Measurements from ENCODE around the gene SAP30BP. TPM values are rescaled to one million over a fixed set of nuclear protein-coding genes. Genes with fewer than 3 reads are reported as not detected.

Gene SAP30BP
- total and polyA plus RNA-seq, 2 donors (not counting 3 experiments of a cell fraction or from before 2014, with no cell fraction given), result 116 to 151 TPM

GRCh38 chr17:75724016-75725003 is 57.2 kb downstream of the SAP30BP start:
- Histone ChIP-seq H3K4me1 (ENCODE audit: control insufficient read depth, extremely low read depth, insufficient read depth, low read length) (peaks cover 2% of the 10 kb centered on the region), H3K36me3 (ENCODE audit: control insufficient read depth in 2 of 2, extremely low read depth in 1 of 2, insufficient read depth in 2 of 2, low read length in 2 of 2) (no peaks in the 10 kb centered on the region), H3K79me2 (ENCODE audit: control insufficient read depth, insufficient read depth, low read length) (no peaks in the 10 kb centered on the region), H3K9me3 (replicated peaks; ENCODE audit: control insufficient read depth, insufficient read depth, low read length) (no peaks in the 10 kb centered on the region), H3K9me1 (replicated peaks; ENCODE audit: control insufficient read depth, extremely low read depth, insufficient read depth, low read length) (no peaks in the 10 kb centered on the region), H3K4me3 (replicated peaks in 1 of 3; ENCODE audit: insufficient read depth in 1 of 3, low read depth in 1 of 3, low read length in 3 of 3) (no peak overlapping the region), H3K9ac (replicated peaks; ENCODE audit: extremely low read depth, insufficient read depth, low read length) (no peak overlapping the region), H3K27ac (ENCODE audit: insufficient read depth, low read depth, low read length) (no peak overlapping the region), H3K27me3 (ENCODE audit: control insufficient read depth in 2 of 2, insufficient read depth in 2 of 2, low read length in 2 of 2) (peaks cover 6 to 9% of the 10 kb centered on the region in 2 experiments), H4K20me1 (replicated peaks; ENCODE audit: control insufficient read depth, extremely low read depth, insufficient read depth, low read length) (no peaks in the 10 kb centered on the region), H2AFZ (ENCODE audit: low read depth, low read length) (no peak overlapping the region), H3K4me2 (ENCODE audit: insufficient read depth, low read length) (no peak overlapping the region)
- dilution Hi-C loops (cut with MboI; ENCODE audit: extremely low pct_ligation_motif_present, low sequenced_read_pairs) (no loop called here), intact Hi-C loops (cut with micrococcal nuclease) (no loop called here)
- ChIA-PET CTCF (interaction anchor here (0.9 to 4.8 kb wide), 5 partner anchors 9 to 91 kb away, joined by 3 to 24 read pairs (median 4); partner anchors contain the start of gene SMIM5), POLR2A (no interaction called here)
- no TSS peak for BruUV-seq (replicated peaks)
- no peak for FAIRE-seq
- no peak for DNase-seq (ENCODE audit: low read depth, low spot score)
- TF ChIP-seq POLR2A (IDR thresholded peaks at IDR 0.05; ENCODE audit: low read depth, low read length) (no peak), GATA2 (IDR thresholded peaks at IDR 0.05; ENCODE audit: insufficient read depth, insufficient read length, low read depth, low read length) (no peak), CTCF (IDR thresholded peaks at IDR 0.05; ENCODE audit: extremely low read depth in 1 of 2, insufficient read depth in 1 of 2, low read depth in 1 of 2, low read length in 2 of 2) (no peak), EZH2 (IDR thresholded peaks at IDR 0.05; ENCODE audit: borderline replicate concordance, low read depth, low read length, severe bottlenecking) (no peak), MYC (IDR thresholded peaks at IDR 0.05; ENCODE audit: low read depth, low read length) (no peak), POLR2AphosphoS5 (IDR thresholded peaks at IDR 0.05; ENCODE audit: insufficient read depth, low read depth, low read length) (no peak), FOS (IDR thresholded peaks at IDR 0.05; ENCODE audit: borderline replicate concordance, insufficient read depth, low read length) (no peak), JUN (IDR thresholded peaks at IDR 0.05; ENCODE audit: borderline replicate concordance, insufficient read depth, insufficient read length, low read depth) (no peak)
- TF ChIP-seq, protein P1, sequence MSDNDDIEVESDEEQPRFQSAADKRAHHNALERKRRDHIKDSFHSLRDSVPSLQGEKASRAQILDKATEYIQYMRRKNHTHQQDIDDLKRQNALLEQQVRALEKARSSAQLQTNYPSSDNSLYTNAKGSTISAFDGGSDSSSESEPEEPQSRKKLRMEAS (IDR thresholded peaks at IDR 0.05; ENCODE audit: insufficient read depth, insufficient read length), result no peak

Measured in endothelial cell of umbilical vein (primary cell).